Fibroblast of mammary gland (primary cell): ENCODE measurements around the gene DTNB.
A peak's percentile ranks its signal among the peaks of the same experiment; 100 is the strongest.

ENCODE experiments used
- DNase-seq: peaks from one replicate; pipeline ENCODE4 v3.0.0-alpha.2; 2010; ENCODE audit warnings: low read depth
- H3K4me3 ChIP-seq: 2 replicates; pipeline ENCODE4 v1.5.1; 2011; ENCODE audit warnings: low read depth, mild to moderate bottlenecking, low read length, moderate library complexity; ENCODE audit not compliant: control insufficient read depth
- CTCF ChIP-seq: conservative IDR thresholded peaks from 2 replicates; pipeline ENCODE4 v1.5.1; 2011; ENCODE audit warnings: low read depth, low read length, inconsistent platforms; ENCODE audit not compliant: control insufficient read depth, insufficient read depth

DTNB gene

GRCh38 chr2:25673300-25674076, at the start of gene DTNB:
TSS of gene DTNB (minus strand) at chr2:25673577. CDS start at chr2:25652660, 20,917 bp downstream.
- H3K4me3 ChIP-seq = peak within 1 kb of the TSS; percentile 67
- no peak for TF ChIP-seq CTCF
- peak; percentile 51 for DNase-seq

DNA sequence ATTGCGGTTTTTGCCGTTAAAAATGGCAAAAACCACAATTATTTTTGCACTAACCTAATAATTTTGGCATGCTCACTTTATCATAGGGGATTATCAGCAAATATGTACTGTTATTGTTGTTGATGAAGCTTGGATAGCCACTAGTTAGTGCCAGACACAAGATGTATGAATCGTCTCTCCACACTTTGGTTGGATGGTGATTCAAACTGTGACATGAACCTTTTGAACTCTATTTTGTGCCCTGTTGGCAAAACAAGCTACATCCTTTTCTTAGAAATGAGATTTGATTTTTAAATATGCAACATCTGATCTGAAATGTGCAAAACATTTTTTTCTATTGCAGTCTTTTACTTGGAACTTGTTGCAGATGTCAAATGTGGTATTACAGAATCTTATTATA, 48.8 kb upstream of the DTNB start:
- H3K4me3 ChIP-seq = no peak overlapping the region
- DNase-seq = no peak
- no peak for TF ChIP-seq CTCF

DNA sequence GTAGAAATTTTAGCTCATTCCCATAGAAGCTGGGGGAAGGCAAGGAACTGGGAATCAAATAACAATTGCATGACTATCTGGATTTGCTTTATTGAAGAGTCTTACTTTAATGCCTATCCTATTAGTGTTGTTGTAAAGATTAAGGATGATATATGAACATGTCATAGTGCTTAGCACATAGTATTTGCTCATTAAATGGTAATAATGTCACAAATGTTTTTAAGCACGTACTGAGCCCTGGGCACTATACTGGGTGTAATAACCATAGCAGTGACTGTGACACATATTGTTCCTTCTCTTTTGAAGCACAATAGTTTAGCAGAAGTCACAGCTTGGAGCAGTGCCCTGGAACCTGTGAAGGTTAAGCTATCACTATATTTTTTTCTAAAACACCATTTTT, 47.2 kb upstream of the DTNB start:
- H3K4me3 ChIP-seq = no peak overlapping the region
- no peak for DNase-seq
- no peak for TF ChIP-seq CTCF

- no peak for TF ChIP-seq CTCF
- no peak for DNase-seq
Measured at GRCh38 chr2:25714740-25715139, 41.4 kb upstream of the DTNB start.

DNA sequence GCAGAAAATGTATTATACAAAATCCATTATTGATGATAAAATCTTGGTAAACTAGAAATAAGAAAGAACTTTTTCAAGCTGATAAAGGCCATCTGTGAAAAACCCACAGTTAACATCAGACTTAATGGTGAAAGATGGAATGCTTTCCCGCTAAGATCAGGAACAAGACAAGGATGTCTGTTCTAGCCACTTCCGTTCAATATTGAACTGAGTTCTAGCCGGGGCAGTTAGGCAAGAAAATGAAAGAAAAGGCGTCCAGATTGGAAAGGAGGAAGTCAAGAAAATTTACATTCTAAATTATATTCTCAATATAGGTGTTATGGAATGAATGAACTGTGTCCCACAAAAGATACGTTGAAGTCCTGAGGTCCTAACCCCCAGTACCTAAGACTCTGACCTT, 39.1 kb upstream of the DTNB start:
- no peak for TF ChIP-seq CTCF
- no peak for DNase-seq
- H3K4me3 ChIP-seq = no peak overlapping the region

More at GRCh38 chr2:25714740-25715139, 41.4 kb upstream of the DTNB start:
- H3K4me3 ChIP-seq = no peak overlapping the region

- no peak overlapping the region for H3K4me3 ChIP-seq
- DNase-seq = no peak
- no peak for TF ChIP-seq CTCF
Measured at GRCh38 chr2:25711675-25712354, 38.4 kb upstream of the DTNB start.
